Islet precursor cell (in vitro differentiated cells): ENCODE results near the gene DOK1.

Source experiments
- DNase-seq: peaks from one replicate; pipeline ENCODE4 v3.0.0-alpha.2; 2018

DOK1 gene

DNA sequence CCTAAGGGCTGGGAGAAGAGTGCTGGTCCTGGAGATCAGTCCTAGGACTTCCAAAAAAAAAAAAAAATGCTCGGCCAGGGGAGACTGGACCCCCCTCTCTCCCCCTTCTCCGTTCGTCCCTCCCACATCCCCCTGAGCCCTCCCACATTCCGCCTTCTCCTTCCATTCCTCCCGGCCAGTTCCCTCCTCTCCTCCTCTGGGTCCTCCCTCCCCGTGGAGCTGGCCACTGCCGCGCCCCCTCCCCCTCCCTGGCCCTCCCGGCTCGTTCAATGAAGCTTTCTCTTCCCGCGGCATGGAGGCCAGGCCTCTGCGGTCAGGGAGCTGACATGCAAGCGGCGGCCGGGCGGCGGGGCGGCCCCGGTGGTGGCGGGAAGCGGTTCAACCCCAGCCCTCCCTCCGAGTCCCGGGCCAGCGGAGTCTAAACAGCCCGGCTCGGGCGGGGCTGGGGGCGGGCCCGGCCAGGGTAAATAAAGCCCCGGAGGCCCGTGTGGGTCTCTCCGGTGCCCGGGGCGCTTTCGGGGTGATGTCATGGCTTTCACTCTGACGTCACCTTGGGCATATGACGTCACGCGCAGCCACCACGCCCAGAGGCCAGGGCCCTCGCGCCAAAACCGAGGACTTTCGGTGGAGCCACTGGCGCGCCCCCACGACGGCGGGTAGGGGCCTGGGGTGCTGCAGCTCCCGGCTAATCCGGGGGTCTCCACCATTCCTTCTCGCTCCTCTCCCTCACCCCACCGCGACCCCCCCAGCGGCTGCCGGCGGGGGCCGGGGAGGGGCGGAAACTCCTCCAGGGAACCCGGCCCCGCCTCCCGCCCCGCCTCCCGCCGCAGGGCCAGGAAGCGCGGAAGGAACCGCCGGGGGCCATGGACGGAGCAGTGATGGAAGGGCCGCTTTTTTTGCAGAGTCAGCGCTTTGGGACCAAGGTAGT lies at the start of gene DOK1, which contains the start of gene LOXL3:
DOK1 (plus strand) TSS at position 829 of the 928 bp plus-strand sequence; CDS start at position 864, 35 bp downstream.
LOXL3 (minus strand) TSS at position 51 of the 928 bp plus-strand sequence. CDS start 1,308 bp downstream, outside the sequence.
- peak; percentile 97 for DNase-seq

DNA sequence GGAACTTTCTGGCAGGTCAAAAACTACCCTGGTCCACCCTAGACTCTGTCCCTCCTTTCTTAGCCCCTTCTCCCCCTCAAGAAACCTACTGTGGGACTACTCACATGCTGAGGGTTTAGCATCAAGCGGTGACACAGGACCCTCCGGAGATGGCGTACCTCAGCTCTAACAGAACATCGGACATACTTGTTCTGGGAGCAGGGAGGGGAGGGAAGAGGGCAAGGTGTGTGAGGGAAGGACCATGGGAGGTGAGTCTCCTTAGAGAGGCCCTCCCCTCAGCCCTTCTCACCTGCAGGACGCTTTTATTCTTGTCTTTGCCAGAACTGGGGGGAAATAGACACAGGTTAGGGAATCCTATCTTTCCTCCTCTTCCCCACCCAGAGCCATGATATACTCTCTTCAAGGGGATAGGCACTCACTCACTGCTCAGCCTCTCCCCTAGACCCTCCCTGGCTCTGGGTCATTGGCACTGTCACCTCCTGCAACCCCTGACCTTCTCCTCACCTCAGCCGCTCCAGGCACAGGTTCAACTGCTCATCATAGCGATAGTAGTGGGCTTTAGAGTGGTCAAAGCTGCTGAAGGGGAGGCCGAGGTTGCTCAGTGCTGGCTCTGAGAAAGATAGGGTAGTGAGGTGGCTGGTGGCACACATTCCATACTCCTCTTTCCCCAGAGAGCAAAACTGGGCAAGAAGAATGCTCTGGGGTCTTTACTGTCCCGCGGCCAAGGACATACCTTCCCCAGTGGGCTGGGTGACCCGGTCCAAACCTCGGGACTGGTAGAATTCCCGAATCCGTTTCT lies 48.9 kb upstream of the DOK1 start:
- DNase-seq = no peak

DNA sequence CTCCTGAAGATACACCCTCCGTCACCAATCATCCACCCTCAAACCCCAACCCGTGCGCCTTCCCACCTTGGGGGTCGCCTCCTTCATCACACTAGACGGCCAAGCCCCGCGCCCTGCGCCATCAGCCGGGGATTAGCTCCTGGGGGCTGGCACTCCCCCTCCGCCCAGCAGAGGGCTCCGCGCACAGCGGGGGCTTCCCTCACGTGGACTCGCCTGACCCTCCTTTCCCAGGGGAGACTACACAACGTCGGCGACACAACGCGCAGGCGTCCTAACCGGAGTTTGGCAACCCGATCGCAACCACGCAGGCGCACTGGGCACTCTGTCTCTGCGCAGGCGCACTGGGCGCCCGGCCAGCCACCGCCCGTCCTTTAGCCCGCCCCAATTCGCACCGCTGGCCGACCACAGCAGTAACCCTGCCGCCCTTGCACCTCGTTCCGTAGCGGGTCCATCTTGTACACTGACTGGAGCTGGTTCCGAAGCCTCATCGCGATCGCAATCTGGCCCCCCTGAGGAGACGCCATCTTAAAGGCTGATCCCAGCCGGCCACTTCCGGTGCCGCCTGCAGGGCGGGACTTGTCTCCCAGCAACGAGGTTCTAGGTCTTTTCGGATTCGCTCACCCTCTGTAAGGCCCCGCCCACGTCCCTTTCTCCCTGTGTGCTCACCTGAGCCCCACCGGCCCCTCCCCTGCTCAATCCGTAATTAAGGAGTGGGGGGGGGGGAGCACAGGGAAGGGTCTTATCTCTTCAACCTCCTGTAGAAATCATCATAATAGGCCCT lies 47.2 kb upstream of the DOK1 start, which contains the start of gene PCGF1:
PCGF1 (minus strand) TSS at position 551 of the 781 bp plus-strand sequence; CDS start at position 524, 27 bp downstream.
- peak; percentile 99 for DNase-seq

DNA sequence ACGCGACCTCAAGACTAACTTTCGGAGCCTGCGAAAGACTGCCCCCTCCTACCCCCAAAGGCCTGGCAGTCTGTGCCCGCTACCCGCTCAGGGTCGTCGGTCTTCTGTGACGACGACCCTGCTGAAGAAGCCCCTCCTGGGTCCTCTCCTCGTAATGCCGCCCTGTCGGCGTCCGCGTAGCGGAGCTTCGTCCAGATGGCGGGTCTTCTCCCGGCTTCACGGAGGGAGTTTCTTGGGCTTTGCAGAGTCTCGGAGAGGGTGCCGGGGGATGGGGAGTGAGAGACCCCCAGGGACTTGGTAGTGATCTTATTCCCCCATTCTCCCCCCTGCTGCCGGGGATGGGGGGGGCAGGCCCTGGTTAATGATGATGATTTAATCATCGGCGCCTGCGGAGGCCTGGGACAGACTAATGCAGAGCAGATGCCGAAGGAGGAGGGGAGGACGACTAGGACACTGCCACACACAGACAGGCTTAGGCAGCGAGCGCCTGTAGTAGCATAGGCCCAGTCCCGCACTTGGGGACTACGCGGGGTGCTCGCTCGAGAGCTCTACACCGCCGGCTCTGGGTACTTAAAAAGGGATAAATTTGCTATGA lies 46.5 kb upstream of the DOK1 start:
- peak; percentile 84 for DNase-seq

DNA sequence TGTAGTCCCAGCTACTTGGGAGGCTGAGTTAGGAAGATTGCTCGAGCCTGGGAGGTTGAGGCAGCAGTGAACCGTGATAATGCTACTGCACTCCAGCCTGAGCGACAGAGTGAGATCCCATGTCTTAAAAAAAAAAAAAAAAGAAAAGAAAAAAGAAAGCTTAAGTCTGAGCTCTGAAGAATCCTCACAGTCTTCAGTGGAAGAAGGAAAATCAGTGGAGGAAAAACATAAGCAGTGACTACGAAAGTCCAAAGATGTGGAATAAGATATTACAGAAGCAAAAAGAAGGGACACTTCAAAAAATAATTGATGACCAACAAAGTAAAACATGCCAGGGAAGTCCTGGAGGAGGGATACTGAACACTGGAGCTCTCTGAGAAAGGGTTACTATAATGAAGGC lies 44.2 kb upstream of the DOK1 start:
- DNase-seq = no peak

DNA sequence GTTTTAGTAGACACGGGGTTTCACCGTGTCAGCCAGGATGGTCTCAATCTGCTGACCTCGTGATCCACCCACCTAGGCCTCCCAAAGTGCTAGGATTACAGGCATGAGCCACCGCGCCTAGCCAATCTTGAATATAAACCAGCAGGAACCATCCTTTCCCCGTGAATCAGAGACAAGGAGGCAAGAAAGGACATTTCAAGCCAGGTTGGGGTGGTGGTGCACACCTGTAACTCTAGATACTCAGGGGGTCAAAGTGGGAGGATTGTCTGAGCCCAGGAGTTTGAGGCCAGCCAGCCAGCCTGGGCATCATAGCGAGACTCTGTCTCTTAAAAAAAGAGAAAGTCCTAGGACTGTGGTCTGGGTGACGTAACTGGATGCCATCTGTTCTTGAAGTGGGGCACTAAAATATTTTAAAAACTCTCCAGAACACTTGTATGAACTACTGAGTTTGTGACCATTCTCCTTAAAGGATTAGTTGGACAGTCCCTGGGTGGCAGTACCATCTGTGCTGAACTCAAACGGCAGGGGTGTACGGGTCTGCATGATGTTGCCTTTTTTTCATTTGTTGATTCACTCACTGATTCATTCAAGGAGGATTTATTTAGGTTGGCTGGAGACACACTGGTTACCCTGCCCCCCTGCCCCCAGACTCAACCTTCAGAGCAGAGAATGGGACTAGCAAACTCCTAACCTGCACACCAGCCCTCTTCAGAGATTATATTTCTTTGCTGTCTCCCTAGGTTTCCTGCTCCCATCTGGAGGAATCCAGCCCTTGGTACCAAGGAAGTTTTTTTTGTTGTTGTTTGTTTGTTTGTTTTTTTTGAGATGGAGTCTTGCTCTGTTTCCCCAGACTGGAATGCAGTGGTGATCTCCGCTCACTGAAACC lies 43.2 kb upstream of the DOK1 start:
- DNase-seq = no peak

DNA sequence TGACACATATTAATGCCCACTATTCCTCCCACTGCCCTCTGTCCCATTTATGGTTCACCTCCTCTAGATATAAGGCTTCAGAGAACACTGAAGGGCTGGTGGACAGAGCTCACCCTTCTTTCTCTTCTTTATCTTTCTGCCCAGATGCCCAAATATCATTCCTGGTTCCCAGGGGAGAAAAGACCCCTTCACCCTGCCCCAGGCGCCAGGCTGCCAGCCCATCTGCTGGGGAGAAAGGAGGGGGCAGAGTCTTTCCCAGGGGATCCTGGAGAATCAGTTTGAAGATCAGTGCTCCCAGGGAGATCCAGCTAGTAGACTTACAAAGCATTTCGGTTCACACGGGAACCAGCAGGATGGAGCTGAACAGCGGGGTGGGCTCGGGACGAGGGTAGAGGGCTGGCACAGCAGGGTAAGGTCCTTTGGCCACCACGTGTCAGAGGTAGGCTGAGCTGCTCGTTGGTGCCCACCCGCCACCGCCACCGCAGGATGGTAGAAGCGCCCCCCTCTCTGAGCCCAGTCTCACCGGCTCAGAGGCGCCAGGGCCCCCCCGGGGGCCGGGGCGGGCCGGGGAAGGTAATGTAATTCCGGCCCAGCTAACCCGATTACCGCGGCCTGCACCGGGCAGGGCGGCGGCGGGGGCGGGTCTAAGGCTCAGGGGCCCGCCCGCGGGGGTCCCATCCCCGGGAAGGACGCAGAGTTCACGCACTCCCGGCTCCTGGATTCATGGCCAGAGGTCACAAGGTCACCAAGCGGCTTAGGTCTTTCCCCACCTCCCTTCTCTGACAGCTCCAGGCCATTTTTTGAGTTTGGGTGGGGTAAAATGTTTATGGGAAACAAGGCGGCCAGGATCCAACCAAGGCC lies 41.5 kb upstream of the DOK1 start:
- DNase-seq = no peak

DNA sequence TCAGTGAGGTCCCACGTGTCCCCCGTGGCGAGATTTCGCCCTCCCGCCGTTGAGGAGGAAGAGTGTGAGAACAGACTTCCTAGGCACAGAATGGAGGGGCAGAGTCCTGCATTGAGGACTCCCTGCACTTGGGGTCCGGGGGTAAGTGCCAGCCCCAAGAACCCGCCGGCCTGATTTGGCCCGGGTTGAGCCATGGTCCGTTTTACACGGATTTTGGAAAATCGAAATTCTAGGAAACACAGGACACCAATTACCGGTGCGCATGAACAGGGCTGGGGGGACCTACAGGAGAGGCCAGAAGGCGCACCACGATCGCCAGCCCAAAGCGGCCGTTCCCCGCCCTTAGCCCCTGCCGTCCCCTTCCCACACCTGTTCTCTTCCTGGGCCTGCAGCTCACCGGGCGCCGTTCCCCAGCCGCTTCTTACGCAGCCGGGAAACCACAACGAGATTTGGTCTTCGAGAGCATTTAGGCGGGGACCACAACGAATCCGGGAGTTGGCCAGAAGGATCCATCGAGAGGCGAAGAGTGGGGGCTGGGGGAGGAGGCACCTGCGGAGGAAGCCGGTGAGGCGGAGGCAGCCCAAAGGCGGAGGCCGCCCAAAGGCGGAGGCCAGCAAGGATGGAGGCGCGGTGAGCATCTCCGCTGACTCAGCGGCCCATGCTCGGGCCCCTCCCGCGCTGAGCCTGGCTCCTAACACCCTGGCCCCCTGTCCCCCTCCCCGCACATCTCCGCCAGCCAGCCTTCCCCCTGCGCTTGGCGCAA lies 40.7 kb upstream of the DOK1 start:
- no peak for DNase-seq

DNA sequence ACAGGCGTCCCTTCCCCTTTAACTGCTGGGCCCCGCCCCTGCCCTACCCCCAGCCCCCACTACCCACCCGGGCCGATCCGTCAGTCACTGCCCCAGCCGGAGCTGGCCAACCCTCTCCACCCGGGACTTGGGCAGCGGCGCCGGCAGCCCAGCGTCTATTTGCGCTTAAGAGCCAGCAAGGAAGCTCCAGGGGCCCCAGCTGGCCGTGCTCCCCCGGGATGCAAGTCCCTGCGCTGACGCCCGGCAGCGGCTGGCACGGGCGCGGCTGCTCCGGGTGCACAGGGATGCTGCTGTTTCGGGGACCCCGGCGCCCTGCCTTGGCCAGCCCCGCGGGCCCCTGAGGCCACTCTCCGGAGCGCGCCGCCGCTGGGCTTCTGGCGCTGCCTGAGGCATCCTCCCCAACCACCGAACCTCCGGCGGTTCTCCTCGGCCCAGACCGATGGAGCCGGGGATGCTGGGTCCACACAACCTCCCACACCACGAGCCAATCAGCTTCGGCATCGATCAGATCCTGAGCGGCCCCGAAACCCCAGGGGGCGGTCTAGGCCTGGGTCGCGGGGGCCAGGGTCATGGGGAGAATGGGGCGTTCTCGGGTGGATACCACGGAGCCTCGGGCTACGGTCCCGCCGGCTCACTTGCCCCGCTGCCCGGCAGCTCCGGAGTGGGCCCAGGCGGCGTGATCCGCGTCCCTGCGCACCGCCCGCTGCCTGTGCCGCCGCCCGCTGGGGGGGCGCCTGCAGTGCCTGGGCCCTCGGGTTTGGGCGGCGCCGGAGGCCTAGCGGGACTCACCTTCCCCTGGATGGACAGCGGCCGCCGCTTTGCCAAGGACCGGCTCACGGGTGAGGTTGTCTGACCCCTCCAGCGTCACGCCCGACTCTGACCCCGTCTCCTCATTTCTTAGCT lies 39.9 kb upstream of the DOK1 start, which contains the start of gene TLX2:
TLX2 (plus strand) TSS at position 83 of the 903 bp plus-strand sequence; CDS start at position 440, 357 bp downstream.
- peak; percentile 67 for DNase-seq

DNA sequence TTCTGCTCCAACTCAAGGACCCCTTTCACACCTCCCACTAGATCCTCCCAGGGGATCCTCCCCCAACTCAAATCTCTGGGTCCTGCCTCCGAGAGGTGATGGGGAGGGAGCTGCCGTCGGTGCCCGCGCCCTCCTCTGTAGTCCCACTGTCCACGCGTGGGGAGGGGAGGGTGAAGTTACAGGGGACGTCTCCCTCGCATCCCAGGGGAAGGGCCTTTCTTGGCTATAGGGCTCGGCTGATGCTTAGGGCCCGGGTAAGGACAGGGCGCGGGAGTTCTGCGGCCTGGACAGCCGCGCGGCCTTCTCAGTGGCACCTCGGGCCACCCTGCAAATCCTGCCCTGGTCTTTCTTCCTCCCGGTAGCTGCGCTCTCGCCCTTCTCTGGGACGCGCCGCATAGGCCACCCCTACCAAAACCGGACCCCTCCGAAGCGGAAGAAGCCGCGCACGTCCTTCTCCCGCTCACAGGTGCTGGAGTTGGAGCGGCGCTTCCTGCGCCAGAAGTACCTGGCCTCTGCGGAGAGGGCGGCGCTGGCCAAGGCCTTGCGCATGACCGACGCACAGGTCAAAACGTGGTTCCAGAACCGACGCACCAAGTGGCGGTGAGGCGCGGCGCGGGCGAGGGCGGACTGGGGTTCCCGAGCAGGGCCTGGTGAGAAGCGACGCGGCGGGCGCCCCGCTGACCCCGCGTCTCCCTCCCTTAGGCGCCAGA lies 39.1 kb upstream of the DOK1 start:
- peak; percentile 67 for DNase-seq

DNA sequence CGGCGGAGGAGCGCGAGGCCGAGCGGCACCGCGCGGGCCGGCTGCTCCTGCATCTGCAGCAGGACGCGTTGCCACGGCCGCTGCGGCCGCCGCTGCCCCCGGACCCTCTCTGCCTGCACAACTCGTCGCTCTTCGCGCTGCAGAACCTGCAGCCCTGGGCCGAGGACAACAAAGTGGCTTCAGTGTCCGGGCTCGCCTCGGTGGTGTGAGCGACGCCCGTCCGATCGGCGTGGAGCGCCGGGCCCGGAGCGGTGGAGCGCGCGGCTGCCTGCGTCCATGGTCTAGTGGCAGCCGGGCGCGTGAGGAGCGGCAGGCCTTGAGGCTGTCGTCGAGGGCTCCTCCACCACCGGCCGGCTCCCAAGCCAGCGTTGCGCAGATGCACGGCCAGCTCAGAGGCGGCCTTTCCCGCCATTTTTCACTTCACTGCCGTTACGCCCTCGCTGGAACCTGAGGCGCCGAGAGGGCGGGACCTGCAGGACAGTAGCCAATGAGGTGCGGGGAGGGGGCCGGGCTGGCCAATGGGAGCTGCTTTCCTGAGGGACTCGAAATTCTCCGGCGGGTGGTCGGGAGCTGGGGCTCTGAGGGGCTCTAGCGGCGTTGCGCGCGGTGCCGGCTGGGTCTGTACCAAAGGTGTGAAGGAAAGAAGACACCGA lies 38.4 kb upstream of the DOK1 start:
- DNase-seq = peak; percentile 72

DNA sequence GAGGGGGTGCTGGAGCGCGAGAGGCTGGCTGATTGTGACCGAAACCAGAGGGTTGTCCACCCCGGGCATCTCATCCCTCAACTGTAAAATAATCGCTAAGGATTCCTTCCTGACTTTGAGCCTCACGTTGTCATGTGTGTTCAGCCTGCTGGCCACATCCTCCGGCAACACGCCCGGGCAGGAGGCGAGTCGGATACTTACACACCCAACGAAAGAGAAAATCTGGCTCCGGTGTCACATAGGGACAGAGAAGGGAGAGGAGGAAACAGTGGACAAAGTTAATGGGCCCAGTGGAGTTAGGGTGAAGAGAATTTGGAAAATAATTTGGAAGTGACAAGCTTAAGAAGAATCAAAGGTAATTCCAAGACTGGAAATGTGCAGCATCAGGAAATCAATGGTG lies 37.9 kb upstream of the DOK1 start:
- DNase-seq = no peak

DNA sequence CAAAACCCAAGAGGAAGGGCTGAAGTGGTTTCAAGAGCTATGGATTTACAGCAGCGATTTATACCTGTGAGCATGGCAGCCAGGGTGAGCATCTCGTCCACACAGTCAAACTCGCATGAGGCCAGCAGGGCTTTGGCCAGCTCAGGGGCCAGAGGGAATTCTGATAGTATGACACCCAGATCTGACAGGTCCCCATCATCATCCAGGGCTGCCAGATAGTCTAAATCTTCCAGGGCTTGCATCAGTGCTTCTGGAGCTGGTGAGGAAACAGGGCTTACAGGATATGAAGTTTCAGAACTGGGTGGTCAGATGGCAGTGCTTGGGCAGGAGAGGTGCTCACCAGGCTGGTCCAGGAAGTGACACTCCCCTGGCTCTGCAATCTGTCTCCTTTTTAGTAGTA lies 32.0 kb upstream of the DOK1 start:
- no peak for DNase-seq

DNA sequence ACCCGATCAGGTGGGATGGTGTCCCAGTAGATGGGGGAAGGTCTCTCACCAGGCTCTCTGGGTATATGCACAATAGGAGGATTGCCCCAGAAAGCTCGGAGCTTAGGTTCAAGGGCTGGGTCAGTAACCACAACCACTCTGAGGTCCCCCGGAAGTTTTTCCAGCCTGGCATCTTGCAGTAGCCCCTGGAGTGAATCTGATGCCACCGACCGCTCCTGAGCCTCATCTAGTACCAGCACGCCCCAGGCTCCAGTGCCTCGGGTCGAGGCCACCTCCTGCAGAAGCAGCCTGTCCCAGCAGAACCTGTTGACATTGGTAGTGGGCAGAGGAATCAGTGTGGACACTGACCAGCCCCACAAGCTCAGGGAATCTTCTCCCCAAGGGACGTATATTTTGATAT lies 30.5 kb upstream of the DOK1 start:
- no peak for DNase-seq

DNA sequence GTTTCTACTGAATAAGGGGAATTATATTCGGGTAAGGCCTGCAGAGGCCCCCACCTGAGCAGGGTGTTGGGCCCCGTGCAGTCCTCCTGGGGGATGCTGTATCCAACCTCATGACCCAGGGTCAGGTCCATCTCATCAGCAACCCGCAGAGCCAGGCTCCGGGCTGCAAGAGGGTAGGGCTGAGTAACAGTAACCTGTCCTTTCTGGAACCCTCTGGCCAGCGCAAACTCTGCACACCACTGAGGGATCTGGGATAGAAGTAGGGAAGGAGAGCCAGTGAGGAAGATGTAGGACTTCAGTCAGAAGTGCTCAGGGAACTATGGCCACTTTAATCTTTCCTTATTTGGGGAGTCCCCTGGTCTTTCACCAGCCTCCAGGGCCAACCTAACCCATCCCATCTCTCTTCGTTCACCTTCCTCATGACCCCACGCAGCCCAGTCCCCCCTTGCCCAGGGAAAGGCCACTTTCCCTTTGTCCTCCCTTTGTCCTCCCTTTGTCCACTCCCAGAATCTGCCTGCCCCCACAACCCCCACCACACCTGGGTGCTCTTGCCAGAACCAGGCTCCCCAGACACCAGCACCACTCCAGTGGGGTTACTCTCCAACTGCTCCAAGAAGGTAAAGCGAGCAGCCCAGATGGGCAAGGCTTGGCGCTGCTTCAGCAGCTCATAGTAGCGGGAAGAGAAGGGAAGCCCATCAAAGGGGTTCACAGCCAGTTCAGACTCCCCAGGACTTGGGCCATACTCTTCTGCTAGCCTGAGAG lies 29.4 kb upstream of the DOK1 start:
- no peak for DNase-seq
